Measurements from ENCODE around the gene MAP3K7.

The MAP3K7 gene

GRCh38 chr6:90586836-90587638 is at the start of gene MAP3K7:
MAP3K7 (minus strand) TSS chr6:90587072; CDS start chr6:90586883, 189 bp downstream.
- Histone ChIP-seq H3K9me3 (ENCODE audit: control insufficient read depth, insufficient read depth, low read length) (no peaks in the 10 kb centered on the region), H3K4me1 (ENCODE audit: control insufficient read depth, insufficient read depth, low read length) (peaks cover 15% of the 10 kb centered on the region), H3K27ac (ENCODE audit: low read depth, low read length) (peak within 1 kb of the TSS; percentile 92), H3K4me3 (ENCODE audit: low read depth, low read length) (peak within 1 kb of the TSS; percentile 76), H3K27me3 (ENCODE audit: control insufficient read depth, insufficient read depth, low read length) (peaks cover 17% of the 10 kb centered on the region), H3K9ac (ENCODE audit: low read depth, low read length) (peak within 1 kb of the TSS; percentile 85), H3K36me3 (ENCODE audit: control insufficient read depth, insufficient read depth, low read length) (no peaks in the 10 kb centered on the region)

- no peaks in the 10 kb centered on the region for H3K4me1 ChIP-seq (ENCODE audit: control insufficient read depth, insufficient read depth, low read length)
- no peaks in the 10 kb centered on the region for H3K27me3 ChIP-seq (ENCODE audit: control insufficient read depth, insufficient read depth, low read length)
- H3K9ac ChIP-seq (ENCODE audit: low read depth, low read length), result no peak overlapping the region
- H3K27ac ChIP-seq (ENCODE audit: low read depth, low read length), result no peak overlapping the region
- no peak overlapping the region for H3K4me3 ChIP-seq (ENCODE audit: low read depth, low read length)
- H3K36me3 ChIP-seq (ENCODE audit: control insufficient read depth, insufficient read depth, low read length), result no peaks in the 10 kb centered on the region
- H3K9me3 ChIP-seq (ENCODE audit: control insufficient read depth, insufficient read depth, low read length), result no peaks in the 10 kb centered on the region
These were observed 44.2 kb upstream of the MAP3K7 start for GRCh38 chr6:90631046-90631445.

GRCh38 chr6:90621581-90621980 is 34.7 kb upstream of the MAP3K7 start:
- Histone ChIP-seq H3K9ac (ENCODE audit: low read depth, low read length) (no peak overlapping the region), H3K9me3 (ENCODE audit: control insufficient read depth, insufficient read depth, low read length) (no peaks in the 10 kb centered on the region), H3K4me1 (ENCODE audit: control insufficient read depth, insufficient read depth, low read length) (no peaks in the 10 kb centered on the region), H3K27me3 (ENCODE audit: control insufficient read depth, insufficient read depth, low read length) (no peaks in the 10 kb centered on the region), H3K4me3 (ENCODE audit: low read depth, low read length) (no peak overlapping the region), H3K27ac (ENCODE audit: low read depth, low read length) (no peak overlapping the region), H3K36me3 (ENCODE audit: control insufficient read depth, insufficient read depth, low read length) (no peaks in the 10 kb centered on the region)

DNA sequence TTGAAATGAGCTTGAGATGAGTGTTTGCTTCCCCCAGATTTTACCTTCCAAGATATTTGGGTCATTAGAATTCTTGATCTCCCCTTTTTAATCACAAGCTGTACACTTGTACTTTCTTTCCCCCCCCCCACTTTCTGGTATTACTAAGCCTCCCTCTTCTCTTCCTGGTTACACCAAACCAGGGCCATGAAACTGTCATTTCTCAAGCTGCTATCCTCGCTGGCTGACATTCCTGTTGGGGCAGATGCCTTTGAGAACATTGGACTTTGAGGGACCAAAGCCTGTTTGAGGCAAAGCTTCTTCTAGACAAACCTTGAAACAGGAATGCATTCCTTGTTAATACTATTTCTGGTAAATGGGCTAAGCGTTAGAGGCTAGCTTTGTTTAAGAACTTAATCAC is 32.3 kb upstream of the MAP3K7 start:
- Histone ChIP-seq H3K27ac (ENCODE audit: low read depth, low read length) (no peak overlapping the region), H3K36me3 (ENCODE audit: control insufficient read depth, insufficient read depth, low read length) (no peaks in the 10 kb centered on the region), H3K9ac (ENCODE audit: low read depth, low read length) (no peak overlapping the region), H3K27me3 (ENCODE audit: control insufficient read depth, insufficient read depth, low read length) (no peaks in the 10 kb centered on the region), H3K4me3 (ENCODE audit: low read depth, low read length) (no peak overlapping the region), H3K9me3 (ENCODE audit: control insufficient read depth, insufficient read depth, low read length) (no peaks in the 10 kb centered on the region), H3K4me1 (ENCODE audit: control insufficient read depth, insufficient read depth, low read length) (peaks cover 10% of the 10 kb centered on the region)

DNA sequence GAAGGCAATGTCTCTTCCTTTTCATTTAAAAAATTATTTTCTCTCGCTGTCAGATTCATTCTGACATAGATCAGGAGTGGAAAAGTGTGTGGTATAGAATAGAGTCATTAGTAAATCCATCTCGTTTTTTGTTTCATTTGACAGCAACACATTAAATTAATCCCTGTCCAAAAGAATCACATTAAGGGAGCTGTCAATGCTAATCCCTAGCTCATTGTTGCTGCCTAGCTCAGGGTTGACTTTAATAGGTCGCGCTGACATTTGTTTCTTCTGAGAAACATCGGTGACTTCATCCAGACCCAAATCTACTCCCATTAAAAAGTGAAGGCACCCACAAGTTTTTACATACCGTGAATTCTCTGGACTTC is 25.4 kb upstream of the MAP3K7 start:
- Histone ChIP-seq H3K36me3 (ENCODE audit: control insufficient read depth, insufficient read depth, low read length) (no peaks in the 10 kb centered on the region), H3K9ac (ENCODE audit: low read depth, low read length) (no peak overlapping the region), H3K9me3 (ENCODE audit: control insufficient read depth, insufficient read depth, low read length) (no peaks in the 10 kb centered on the region), H3K4me1 (ENCODE audit: control insufficient read depth, insufficient read depth, low read length) (peaks cover 48% of the 10 kb centered on the region), H3K27ac (ENCODE audit: low read depth, low read length) (no peak overlapping the region), H3K27me3 (ENCODE audit: control insufficient read depth, insufficient read depth, low read length) (peaks cover 23% of the 10 kb centered on the region; the same call in 1 of the 2 replicates), H3K4me3 (ENCODE audit: low read depth, low read length) (peak overlapping the region; percentile 62)

GRCh38 chr6:90611543-90612312 is 24.9 kb upstream of the MAP3K7 start:
- Histone ChIP-seq H3K27me3 (ENCODE audit: control insufficient read depth, insufficient read depth, low read length) (peaks cover 23% of the 10 kb centered on the region; the same call in 1 of the 2 replicates), H3K36me3 (ENCODE audit: control insufficient read depth, insufficient read depth, low read length) (no peaks in the 10 kb centered on the region), H3K27ac (ENCODE audit: low read depth, low read length) (no peak overlapping the region), H3K4me3 (ENCODE audit: low read depth, low read length) (peak overlapping the region; percentile 62), H3K9me3 (ENCODE audit: control insufficient read depth, insufficient read depth, low read length) (no peaks in the 10 kb centered on the region), H3K9ac (ENCODE audit: low read depth, low read length) (peak overlapping the region; percentile 70), H3K4me1 (ENCODE audit: control insufficient read depth, insufficient read depth, low read length) (peaks cover 48% of the 10 kb centered on the region)

- Histone ChIP-seq H3K36me3 (ENCODE audit: control insufficient read depth, insufficient read depth, low read length) (no peaks in the 10 kb centered on the region), H3K4me3 (ENCODE audit: low read depth, low read length) (peak overlapping the region; percentile 62), H3K9me3 (ENCODE audit: control insufficient read depth, insufficient read depth, low read length) (no peaks in the 10 kb centered on the region), H3K27ac (ENCODE audit: low read depth, low read length) (no peak overlapping the region), H3K9ac (ENCODE audit: low read depth, low read length) (peak overlapping the region; percentile 70), H3K27me3 (ENCODE audit: control insufficient read depth, insufficient read depth, low read length) (peaks cover 23% of the 10 kb centered on the region; the same call in 1 of the 2 replicates), H3K4me1 (ENCODE audit: control insufficient read depth, insufficient read depth, low read length) (peaks cover 49% of the 10 kb centered on the region)
These were observed 24.1 kb upstream of the MAP3K7 start for GRCh38 chr6:90610751-90611542.

- no peaks in the 10 kb centered on the region for H3K9me3 ChIP-seq (ENCODE audit: control insufficient read depth, insufficient read depth, low read length)
- H3K27me3 ChIP-seq (ENCODE audit: control insufficient read depth, insufficient read depth, low read length), result peaks cover 23% of the 10 kb centered on the region; the same call in 1 of the 2 replicates
- H3K4me1 ChIP-seq (ENCODE audit: control insufficient read depth, insufficient read depth, low read length), result peaks cover 45% of the 10 kb centered on the region
- H3K9ac ChIP-seq (ENCODE audit: low read depth, low read length), result 0 out of 2 replicates have a peak overlapping the region, but pooled peaks have one; percentile 70
- H3K4me3 ChIP-seq (ENCODE audit: low read depth, low read length), result peak overlapping the region; percentile 62
- no peak overlapping the region for H3K27ac ChIP-seq (ENCODE audit: low read depth, low read length)
- H3K36me3 ChIP-seq (ENCODE audit: control insufficient read depth, insufficient read depth, low read length), result no peaks in the 10 kb centered on the region
These were observed 23.5 kb upstream of the MAP3K7 start for GRCh38 chr6:90610301-90610750.

GRCh38 chr6:90605749-90606340 is 19.0 kb upstream of the MAP3K7 start:
- no peak overlapping the region for H3K4me3 ChIP-seq (ENCODE audit: low read depth, low read length)
- H3K27me3 ChIP-seq (ENCODE audit: control insufficient read depth, insufficient read depth, low read length), result peaks cover 9% of the 10 kb centered on the region; the same call in 1 of the 2 replicates
- H3K27ac ChIP-seq (ENCODE audit: low read depth, low read length), result peak overlapping the region; percentile 39

GRCh38 chr6:90604546-90604945 is 17.7 kb upstream of the MAP3K7 start:
- H3K36me3 ChIP-seq (ENCODE audit: control insufficient read depth, insufficient read depth, low read length), result no peaks in the 10 kb centered on the region
- peaks cover 22% of the 10 kb centered on the region for H3K4me1 ChIP-seq (ENCODE audit: control insufficient read depth, insufficient read depth, low read length)
- H3K9ac ChIP-seq (ENCODE audit: low read depth, low read length), result no peak overlapping the region
- H3K27me3 ChIP-seq (ENCODE audit: control insufficient read depth, insufficient read depth, low read length), result no peaks in the 10 kb centered on the region
- H3K27ac ChIP-seq (ENCODE audit: low read depth, low read length), result no peak overlapping the region
- H3K9me3 ChIP-seq (ENCODE audit: control insufficient read depth, insufficient read depth, low read length), result no peaks in the 10 kb centered on the region
- no peak overlapping the region for H3K4me3 ChIP-seq (ENCODE audit: low read depth, low read length)

More at GRCh38 chr6:90605749-90606340, 19.0 kb upstream of the MAP3K7 start:
- H3K4me1 ChIP-seq (ENCODE audit: control insufficient read depth, insufficient read depth, low read length), result peaks cover 27% of the 10 kb centered on the region
- no peaks in the 10 kb centered on the region for H3K9me3 ChIP-seq (ENCODE audit: control insufficient read depth, insufficient read depth, low read length)
- no peaks in the 10 kb centered on the region for H3K36me3 ChIP-seq (ENCODE audit: control insufficient read depth, insufficient read depth, low read length)
- no peak overlapping the region for H3K9ac ChIP-seq (ENCODE audit: low read depth, low read length)
